Activated CD4-positive, alpha-beta memory T cell treated with anti-CD3 and anti-CD28 coated beads, Interleukin-2, amount 10 ng/mL, durations not matched to agents 7 days and 5 days (primary cell): ENCODE data around the gene VPS41. TPM values are rescaled to one million over a fixed set of nuclear protein-coding genes. Genes with fewer than 3 reads are reported as not detected.

Experiments used
- CTCF ChIA-PET: fragments of 350-600 bp; sonication (Branson Sonifier 250); formaldehyde crosslinking; loops from one replicate; lab custom pipeline; 2021; ENCODE audit warnings: antibody characterized with exemption, inconsistent platforms; lab: Charles Lee
- POLR2A ChIA-PET: fragments of 350-600 bp; sonication (Branson Sonifier 250); formaldehyde crosslinking; loops from one replicate; lab custom pipeline; 2021; ENCODE audit warnings: antibody characterized with exemption; lab: Charles Lee
- DNase-seq: peaks from one replicate; pipeline ENCODE4 v3.0.0-alpha.2; 2020
- H3K27ac Mint-ChIP-seq: one replicate; pipeline ENCODE4 v1.8.0; 2021; ENCODE audit warnings: mild to moderate bottlenecking, mixed read lengths
- H3K27me3 Mint-ChIP-seq: one replicate; pipeline ENCODE4 v1.8.0; 2021; ENCODE audit warnings: mixed read lengths
- H3K36me3 Mint-ChIP-seq: one replicate; pipeline ENCODE4 v1.8.0; 2021; ENCODE audit warnings: low read depth, mixed read lengths
- H3K4me1 Mint-ChIP-seq: one replicate; pipeline ENCODE4 v1.8.0; 2021; ENCODE audit warnings: mixed read lengths
- H3K4me3 Mint-ChIP-seq: one replicate; pipeline ENCODE4 v1.8.0; 2021; ENCODE audit warnings: mild to moderate bottlenecking, mixed read lengths
- H3K9me3 Mint-ChIP-seq: one replicate; pipeline ENCODE4 v1.8.0; 2021; ENCODE audit warnings: mixed read lengths
- total RNA-seq, 2 experiments: library from RNA; stranded (reverse); gene quantifications; one replicate each; pipeline ENCODE4 v1.2.3, GENCODE V29; 2021

VPS41 gene
- total RNA-seq, 2 experiments from 2014 or later: 52.8 to 54.8 TPM

GRCh38 chr7:38838725-38839385 is 70.1 kb downstream of the VPS41 start:
- no peak overlapping the region for H3K27ac Mint-ChIP-seq
- ChIA-PET CTCF (no interaction called here), POLR2A (no interaction called here)
- no peak for DNase-seq
- H3K27me3 Mint-ChIP-seq: no peaks in the 10 kb centered on the region
- H3K4me1 Mint-ChIP-seq: no peaks in the 10 kb centered on the region
- no peak overlapping the region for H3K4me3 Mint-ChIP-seq
- no peaks in the 10 kb centered on the region for H3K36me3 Mint-ChIP-seq
- no peaks in the 10 kb centered on the region for H3K9me3 Mint-ChIP-seq

GRCh38 chr7:38834357-38834756 is 74.6 kb downstream of the VPS41 start:
- Mint-ChIP-seq H3K27ac (no peak overlapping the region), H3K4me1 (no peaks in the 10 kb centered on the region), H3K4me3 (no peak overlapping the region), H3K36me3 (no peaks in the 10 kb centered on the region), H3K9me3 (no peaks in the 10 kb centered on the region), H3K27me3 (no peaks in the 10 kb centered on the region)
- ChIA-PET POLR2A (no interaction called here), CTCF (no interaction called here)
- no peak for DNase-seq

- H3K9me3 Mint-ChIP-seq: no peaks in the 10 kb centered on the region
- DNase-seq: no peak
- POLR2A ChIA-PET: no interaction called here
- no peak overlapping the region for H3K4me3 Mint-ChIP-seq
- H3K27me3 Mint-ChIP-seq: no peaks in the 10 kb centered on the region
- no peak overlapping the region for H3K27ac Mint-ChIP-seq
- no peaks in the 10 kb centered on the region for H3K36me3 Mint-ChIP-seq
- no peaks in the 10 kb centered on the region for H3K4me1 Mint-ChIP-seq
- CTCF ChIA-PET: no interaction called here
These were observed 75.7 kb downstream of the VPS41 start for GRCh38 chr7:38833329-38833728.

- H3K27me3 Mint-ChIP-seq: no peaks in the 10 kb centered on the region
These were observed 77.6 kb downstream of the VPS41 start for GRCh38 chr7:38831259-38831996.

GRCh38 chr7:38830826-38831225 is 78.2 kb downstream of the VPS41 start:
- DNase-seq: no peak
- Mint-ChIP-seq H3K27ac (no peak overlapping the region), H3K4me3 (no peak overlapping the region), H3K27me3 (no peaks in the 10 kb centered on the region), H3K36me3 (no peaks in the 10 kb centered on the region), H3K4me1 (no peaks in the 10 kb centered on the region), H3K9me3 (no peaks in the 10 kb centered on the region)
- CTCF ChIA-PET: no interaction called here
- POLR2A ChIA-PET: no interaction called here

More at GRCh38 chr7:38831259-38831996, 77.6 kb downstream of the VPS41 start:
- POLR2A ChIA-PET: no interaction called here
- Mint-ChIP-seq H3K9me3 (no peaks in the 10 kb centered on the region), H3K4me3 (no peak overlapping the region), H3K4me1 (no peaks in the 10 kb centered on the region), H3K27ac (no peak overlapping the region), H3K36me3 (no peaks in the 10 kb centered on the region)
- DNase-seq: no peak
- CTCF ChIA-PET: no interaction called here

- Mint-ChIP-seq H3K27ac (no peak overlapping the region), H3K27me3 (no peaks in the 10 kb centered on the region), H3K9me3 (no peaks in the 10 kb centered on the region), H3K4me1 (no peaks in the 10 kb centered on the region), H3K36me3 (no peaks in the 10 kb centered on the region), H3K4me3 (no peak overlapping the region)
- ChIA-PET CTCF (no interaction called here), POLR2A (no interaction called here)
- DNase-seq: no peak
These were observed 79.4 kb downstream of the VPS41 start for GRCh38 chr7:38829488-38830165.

- Mint-ChIP-seq H3K9me3 (no peaks in the 10 kb centered on the region), H3K27ac (no peak overlapping the region), H3K4me3 (no peak overlapping the region), H3K36me3 (no peaks in the 10 kb centered on the region), H3K4me1 (no peaks in the 10 kb centered on the region), H3K27me3 (no peaks in the 10 kb centered on the region)
- ChIA-PET CTCF (no interaction called here), POLR2A (no interaction called here)
- no peak for DNase-seq
These were observed 81.0 kb downstream of the VPS41 start for GRCh38 chr7:38828026-38828425.

GRCh38 chr7:38825721-38826440 is 83.1 kb downstream of the VPS41 start:
- no peaks in the 10 kb centered on the region for H3K27me3 Mint-ChIP-seq
- H3K27ac Mint-ChIP-seq: no peak overlapping the region
- no peaks in the 10 kb centered on the region for H3K36me3 Mint-ChIP-seq
- no peaks in the 10 kb centered on the region for H3K4me1 Mint-ChIP-seq
- no peak overlapping the region for H3K4me3 Mint-ChIP-seq
- H3K9me3 Mint-ChIP-seq: no peaks in the 10 kb centered on the region
- ChIA-PET POLR2A (no interaction called here), CTCF (no interaction called here)
- no peak for DNase-seq

GRCh38 chr7:38824948-38825347 is 84.0 kb downstream of the VPS41 start:
- no peaks in the 10 kb centered on the region for H3K4me1 Mint-ChIP-seq
- no peaks in the 10 kb centered on the region for H3K9me3 Mint-ChIP-seq
- ChIA-PET CTCF (no interaction called here), POLR2A (no interaction called here)
- H3K27me3 Mint-ChIP-seq: no peaks in the 10 kb centered on the region
- H3K4me3 Mint-ChIP-seq: no peak overlapping the region
- H3K27ac Mint-ChIP-seq: no peak overlapping the region
- DNase-seq: no peak
- no peaks in the 10 kb centered on the region for H3K36me3 Mint-ChIP-seq

- Mint-ChIP-seq H3K27me3 (no peaks in the 10 kb centered on the region), H3K4me1 (no peaks in the 10 kb centered on the region), H3K27ac (no peak overlapping the region), H3K4me3 (no peak overlapping the region), H3K36me3 (no peaks in the 10 kb centered on the region), H3K9me3 (no peaks in the 10 kb centered on the region)
- no peak for DNase-seq
- POLR2A ChIA-PET: no interaction called here
- CTCF ChIA-PET: no interaction called here
These were observed 86.4 kb downstream of the VPS41 start for GRCh38 chr7:38822549-38822948.

- POLR2A ChIA-PET: no interaction called here
- no peaks in the 10 kb centered on the region for H3K4me1 Mint-ChIP-seq
- H3K4me3 Mint-ChIP-seq: no peak overlapping the region
- H3K9me3 Mint-ChIP-seq: no peaks in the 10 kb centered on the region
- H3K27me3 Mint-ChIP-seq: no peaks in the 10 kb centered on the region
- H3K36me3 Mint-ChIP-seq: peaks cover 4% of the 10 kb centered on the region
- CTCF ChIA-PET: no interaction called here
- no peak for DNase-seq
- H3K27ac Mint-ChIP-seq: no peak overlapping the region
These were observed 88.4 kb downstream of the VPS41 start for GRCh38 chr7:38820571-38820970.

- DNase-seq: no peak
- no peaks in the 10 kb centered on the region for H3K9me3 Mint-ChIP-seq
- CTCF ChIA-PET: no interaction called here
- no peaks in the 10 kb centered on the region for H3K4me1 Mint-ChIP-seq
- POLR2A ChIA-PET: no interaction called here
- H3K4me3 Mint-ChIP-seq: no peak overlapping the region
- no peaks in the 10 kb centered on the region for H3K27me3 Mint-ChIP-seq
- peaks cover 4% of the 10 kb centered on the region for H3K36me3 Mint-ChIP-seq
- H3K27ac Mint-ChIP-seq: no peak overlapping the region
These were observed 89.5 kb downstream of the VPS41 start for GRCh38 chr7:38819463-38819862.

- Mint-ChIP-seq H3K4me1 (no peaks in the 10 kb centered on the region), H3K9me3 (no peaks in the 10 kb centered on the region), H3K36me3 (peaks cover 4% of the 10 kb centered on the region), H3K27ac (no peak overlapping the region), H3K27me3 (no peaks in the 10 kb centered on the region), H3K4me3 (no peak overlapping the region)
- no peak for DNase-seq
- CTCF ChIA-PET: no interaction called here
- POLR2A ChIA-PET: interaction anchor here (0.6 kb wide), 1 partner anchor 57 kb away, joined by 4 read pairs; no protein-coding TSS in a partner anchor
These were observed 91.5 kb downstream of the VPS41 start for GRCh38 chr7:38817526-38817925.
